PFSK-1 (cell line): ENCODE measurements around the gene RPS27L.

Experiments used
- POLR2AphosphoS5 ChIP-seq: IDR thresholded peaks from 2 replicates; pipeline ENCODE4 v1.6.1; 2012; ENCODE audit warnings: low read depth, mild to moderate bottlenecking, control low read depth, low read length, moderate library complexity
- REST ChIP-seq, 2 experiments: IDR thresholded peaks; 2 replicates each; pipeline versions ENCODE4 v1.6.1 to v1.8.0; 2011 to 2012; ENCODE audit warnings: low read depth in 2 of 2, low read length in 2 of 2, control low read depth in 1 of 2, inconsistent platforms in 1 of 2, mild to moderate bottlenecking in 1 of 2, moderate library complexity in 1 of 2; ENCODE audit not compliant: insufficient read depth in 1 of 2
- SIN3A ChIP-seq: IDR thresholded peaks from 2 replicates; pipeline ENCODE4 v1.6.1; 2012; ENCODE audit warnings: mild to moderate bottlenecking, low read length, moderate library complexity, borderline replicate concordance; ENCODE audit not compliant: insufficient read depth

GRCh38 chr15:63156086-63156710, 1.1 kb downstream of the RPS27L start:
- no peak for TF ChIP-seq SIN3A
- TF ChIP-seq REST (IDR thresholded peaks at IDR 0.05; ENCODE audit: insufficient read depth in 1 of 2, low read depth in 2 of 2, low read length in 2 of 2): no peak
- no peak for TF ChIP-seq POLR2AphosphoS5
